ENCODE data around the gene SORCS2.

Gene SORCS2

DNA sequence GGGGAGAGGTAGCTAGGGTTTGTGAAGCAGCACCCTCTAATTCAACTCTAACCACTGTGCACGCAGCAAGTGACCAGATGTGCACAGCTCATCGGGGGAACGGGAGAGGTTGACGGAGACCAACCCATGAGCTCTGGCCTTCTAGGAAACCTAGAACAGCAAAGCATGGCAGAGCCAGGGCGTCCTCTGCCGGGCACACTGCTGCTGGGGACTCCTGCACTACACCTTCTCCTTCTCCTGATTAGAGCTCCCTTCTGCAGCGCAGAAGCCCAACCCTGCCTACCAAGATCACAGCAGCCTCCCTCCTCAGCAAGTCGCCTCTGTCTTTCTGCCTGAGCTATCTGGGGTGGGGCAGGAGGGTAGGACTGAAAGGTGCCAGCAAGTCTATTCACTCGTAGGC, 494.7 kb downstream of the SORCS2 start:
- no peak for DNase-seq (ENCODE audit: extremely low read depth, low read depth)
- TF ChIP-seq, protein P1, sequence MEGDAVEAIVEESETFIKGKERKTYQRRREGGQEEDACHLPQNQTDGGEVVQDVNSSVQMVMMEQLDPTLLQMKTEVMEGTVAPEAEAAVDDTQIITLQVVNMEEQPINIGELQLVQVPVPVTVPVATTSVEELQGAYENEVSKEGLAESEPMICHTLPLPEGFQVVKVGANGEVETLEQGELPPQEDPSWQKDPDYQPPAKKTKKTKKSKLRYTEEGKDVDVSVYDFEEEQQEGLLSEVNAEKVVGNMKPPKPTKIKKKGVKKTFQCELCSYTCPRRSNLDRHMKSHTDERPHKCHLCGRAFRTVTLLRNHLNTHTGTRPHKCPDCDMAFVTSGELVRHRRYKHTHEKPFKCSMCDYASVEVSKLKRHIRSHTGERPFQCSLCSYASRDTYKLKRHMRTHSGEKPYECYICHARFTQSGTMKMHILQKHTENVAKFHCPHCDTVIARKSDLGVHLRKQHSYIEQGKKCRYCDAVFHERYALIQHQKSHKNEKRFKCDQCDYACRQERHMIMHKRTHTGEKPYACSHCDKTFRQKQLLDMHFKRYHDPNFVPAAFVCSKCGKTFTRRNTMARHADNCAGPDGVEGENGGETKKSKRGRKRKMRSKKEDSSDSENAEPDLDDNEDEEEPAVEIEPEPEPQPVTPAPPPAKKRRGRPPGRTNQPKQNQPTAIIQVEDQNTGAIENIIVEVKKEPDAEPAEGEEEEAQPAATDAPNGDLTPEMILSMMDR (IDR thresholded peaks at IDR 0.05; ENCODE audit: low read depth, low read length), result no peak

DNA sequence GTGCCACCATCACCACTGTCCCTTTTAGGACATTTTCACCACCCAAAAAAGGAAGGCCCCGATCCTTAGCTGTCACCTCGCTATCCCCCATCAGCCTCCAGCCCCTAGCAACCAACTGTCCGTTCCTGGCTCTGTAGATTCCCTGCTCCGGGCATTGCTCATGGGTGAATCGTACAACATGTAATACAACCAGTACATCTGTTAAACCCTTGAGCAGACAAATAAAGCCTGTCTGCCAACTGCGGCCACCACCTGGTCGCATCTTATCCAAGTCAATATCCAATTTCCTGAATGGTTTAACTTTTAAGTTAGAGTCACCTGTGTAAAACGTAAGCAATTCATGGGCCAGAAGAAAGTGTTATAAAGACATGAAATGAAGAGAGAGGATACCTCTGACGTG, 495.5 kb downstream of the SORCS2 start:
- TF ChIP-seq, protein P1 (IDR thresholded peaks at IDR 0.05; ENCODE audit: low read depth, low read length), result no peak
- no peak for DNase-seq (ENCODE audit: extremely low read depth, low read depth)

DNA sequence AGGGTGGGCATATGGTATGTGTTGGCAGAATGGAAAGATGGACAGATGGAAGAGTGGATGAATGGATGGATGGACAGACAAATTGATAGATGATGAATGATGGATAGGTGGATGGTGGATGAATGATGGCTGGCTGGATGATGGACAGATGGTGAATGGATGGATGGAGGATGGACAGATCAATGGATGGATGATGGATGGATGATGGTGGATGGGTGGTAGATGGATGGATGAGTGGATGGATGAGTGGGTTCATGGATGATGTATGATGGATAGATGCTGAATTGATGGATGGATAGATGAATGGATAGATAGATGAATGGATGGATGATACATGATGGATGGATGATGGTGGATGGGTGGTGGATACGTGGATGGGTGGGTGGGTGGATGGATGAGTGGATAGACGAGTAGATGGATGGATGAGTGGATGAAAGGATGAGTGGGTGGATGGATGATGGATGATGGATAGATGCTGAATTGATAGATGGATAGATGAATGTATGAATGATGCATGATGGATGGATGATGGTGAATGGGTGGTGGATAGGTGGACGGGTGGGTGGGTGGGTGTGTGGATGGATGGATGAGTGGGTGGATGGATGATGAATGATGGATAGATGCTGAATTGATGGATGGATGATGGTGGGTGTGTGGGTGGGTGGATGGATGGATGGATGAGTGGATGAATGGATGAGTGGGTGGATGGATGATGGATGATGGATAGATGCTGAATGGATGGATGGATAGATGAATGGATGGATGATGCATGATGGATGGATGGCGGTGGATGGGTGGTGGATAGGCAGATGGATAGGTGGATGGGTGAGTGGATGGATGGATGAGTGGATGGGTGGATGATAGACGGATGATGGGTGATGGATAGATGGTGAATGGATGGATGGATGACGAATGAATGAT, 497.7 kb downstream of the SORCS2 start:
- TF ChIP-seq, protein P1 (IDR thresholded peaks at IDR 0.05; ENCODE audit: low read depth, low read length), result no peak
- DNase-seq (ENCODE audit: extremely low read depth, low read depth), result no peak

DNA sequence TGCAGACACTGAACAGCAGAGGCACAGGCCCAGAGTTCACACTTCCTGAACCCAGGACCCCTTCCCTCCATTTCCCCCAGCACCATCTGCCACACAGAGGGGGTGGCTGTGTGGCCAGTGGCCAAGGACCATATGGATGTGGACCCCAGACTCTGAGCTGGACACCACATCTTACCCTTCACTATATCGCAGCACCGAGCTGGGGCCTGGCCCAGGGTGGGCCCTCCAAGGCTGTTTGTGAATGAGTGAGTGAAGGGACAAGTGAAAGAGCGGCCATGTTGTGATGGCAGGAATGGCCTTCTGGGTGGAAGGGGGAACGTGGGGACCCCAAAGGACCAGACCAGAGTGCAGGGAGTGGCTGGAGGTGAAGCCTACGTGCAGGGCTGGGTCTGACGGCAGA, 498.7 kb downstream of the SORCS2 start:
- TF ChIP-seq, protein P1 (IDR thresholded peaks at IDR 0.05; ENCODE audit: low read depth, low read length), result no peak

DNA sequence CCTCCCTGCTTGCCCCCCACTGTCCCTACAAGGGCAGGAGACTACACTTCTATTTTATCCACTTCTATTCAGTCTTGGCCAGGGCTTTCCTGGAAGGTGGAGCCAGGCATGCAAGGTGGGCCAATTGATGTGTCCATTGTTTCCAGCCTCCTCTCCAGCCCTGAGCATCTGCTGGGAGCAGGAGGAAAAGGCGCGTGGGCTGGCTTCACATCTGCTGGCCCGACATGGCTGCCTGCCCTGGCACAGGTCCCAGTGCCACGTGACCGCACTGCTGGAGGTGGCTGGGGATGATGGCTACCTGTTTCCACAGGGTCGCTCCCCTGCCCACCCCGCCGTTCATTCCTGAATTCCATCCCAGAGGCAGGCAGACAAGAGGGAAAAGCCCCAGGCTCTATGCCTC, 499.6 kb downstream of the SORCS2 start:
- DNase-seq (ENCODE audit: extremely low read depth, low read depth), result no peak
- TF ChIP-seq, protein P1 (IDR thresholded peaks at IDR 0.05; ENCODE audit: low read depth, low read length), result no peak

More for the DNA sequence above, 498.7 kb downstream of the SORCS2 start:
- no peak for DNase-seq (ENCODE audit: extremely low read depth, low read depth)

DNA sequence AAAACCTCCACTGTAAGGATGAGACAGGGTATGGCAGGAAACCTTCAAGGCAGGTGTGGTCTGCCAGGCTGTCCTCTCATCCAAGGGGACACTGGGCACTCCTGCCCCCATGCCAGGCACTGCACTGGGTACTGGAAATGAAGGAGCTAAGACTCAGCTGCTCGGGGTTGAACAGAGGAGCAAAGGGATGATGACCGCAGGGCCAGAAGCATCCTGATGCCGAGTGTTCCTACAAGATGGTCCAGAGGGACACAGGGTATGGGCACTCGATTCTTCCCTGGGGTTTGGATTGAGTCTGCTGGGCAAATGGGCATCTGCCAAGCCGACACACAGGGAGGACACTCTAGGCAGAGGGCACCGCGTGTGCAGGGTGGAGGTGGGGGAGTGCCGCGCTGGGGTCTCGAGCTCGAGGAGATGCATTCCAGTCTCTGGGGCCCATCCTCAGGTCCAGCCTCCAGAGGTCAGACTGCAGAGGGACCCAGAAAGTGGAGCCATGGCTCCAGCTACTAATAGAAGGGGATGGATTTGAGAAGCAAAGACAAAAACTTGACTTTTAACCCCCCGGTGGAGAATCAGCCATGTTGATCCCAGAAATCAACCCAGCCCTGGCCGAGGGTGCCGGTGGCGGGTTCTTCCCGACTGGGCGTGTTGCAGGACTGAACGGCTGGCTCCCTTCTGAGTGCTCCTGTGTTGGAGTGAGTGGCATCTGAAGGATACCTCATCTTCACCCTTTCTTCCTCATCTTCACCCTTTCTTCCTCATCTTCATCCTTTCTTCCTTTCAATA, 500.3 kb downstream of the SORCS2 start:
- TF ChIP-seq, protein P1 (IDR thresholded peaks at IDR 0.05; ENCODE audit: low read depth, low read length), result no peak

DNA sequence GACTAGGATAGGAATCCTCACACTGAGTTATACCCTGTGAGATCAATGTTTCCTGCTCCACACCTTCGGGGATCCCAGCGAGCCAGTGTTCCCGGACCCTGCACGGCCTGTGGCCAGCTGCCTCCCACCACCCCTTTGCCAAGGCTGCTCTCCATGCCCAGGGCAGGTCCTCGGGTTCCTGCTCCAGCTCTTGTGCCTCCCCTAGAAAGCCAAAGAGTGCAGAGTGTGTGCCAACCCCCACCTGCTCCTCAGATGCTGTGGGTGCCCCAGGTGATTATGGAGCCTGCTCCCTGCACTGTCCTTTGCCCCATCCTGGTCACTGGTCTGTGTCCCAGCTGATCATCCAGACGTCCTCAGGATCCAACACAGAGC, 500.9 kb downstream of the SORCS2 start:
- DNase-seq (ENCODE audit: extremely low read depth, low read depth), result no peak
- TF ChIP-seq, protein P1 (IDR thresholded peaks at IDR 0.05; ENCODE audit: low read depth, low read length), result no peak

More for the DNA sequence above, 500.3 kb downstream of the SORCS2 start:
- DNase-seq (ENCODE audit: extremely low read depth, low read depth), result no peak

All from AG09319 (cell line).